Testis (tissue), 3 donors: Measurements from ENCODE around the gene LRRC18. TPM values are rescaled to one million over a fixed set of nuclear protein-coding genes. Genes with fewer than 3 reads are reported as not detected.

Experiments
- DNase-seq: peaks from one replicate; pipeline ENCODE4 v3.0.0-alpha.2; 2019
- H3K27ac ChIP-seq, 2 donors: fragments of 200-600 bp; sonication (generic); one replicate each; pipeline ENCODE4 v1.5.1; 2019
- H3K27me3 ChIP-seq: fragments of 200-600 bp; sonication (generic); one replicate; pipeline ENCODE4 v1.5.1; 2019
- H3K36me3 ChIP-seq: fragments of 200-600 bp; sonication (generic); one replicate; pipeline ENCODE4 v1.5.1; 2017; ENCODE audit warnings: low read depth; ENCODE audit errors: missing control alignments
- H3K4me1 ChIP-seq: fragments of 200-600 bp; sonication (generic); one replicate; pipeline ENCODE4 v1.5.1; 2019
- H3K4me3 ChIP-seq, 2 donors: fragments of 200-600 bp; sonication (generic); one replicate each; pipeline ENCODE4 v1.5.1; 2017 to 2019
- H3K9me3 ChIP-seq: fragments of 200-600 bp; sonication (generic); one replicate; pipeline ENCODE4 v1.5.1; 2017
- CTCF ChIP-seq, 3 experiments: fragments of 450-650 bp in 2 of 3; fragments of 200-600 bp in 1 of 3; sonication (generic) in 1 of 3; IDR thresholded peaks; one replicate each; pipeline ENCODE4 v1.5.1; 2016 to 2019; ENCODE audit warnings: antibody characterized with exemption in 3 of 3, mild to moderate bottlenecking in 2 of 3, moderate library complexity in 1 of 3
- POLR2A ChIP-seq: fragments of 450-650 bp; IDR thresholded peaks from one replicate; pipeline ENCODE4 v1.6.1; 2017; ENCODE audit warnings: antibody characterized with exemption, mild to moderate bottlenecking, moderate library complexity
- WGBS, 2 donors: methylation state at CpG; one replicate each; pipeline ENCODE4 v1.1.5; 2018; 5-methylcytosine and 5-hydroxymethylcytosine counted together
- intact Hi-C: fragments of 100-400 bp; cut with DNase I; formaldehyde crosslinking; loops from one replicate; pipeline ENCODE4 v1.15.1; 2023; ENCODE audit warnings: low total_unique reads
- polyA plus RNA-seq: library from polyadenylated mRNA; stranded (reverse); fragments of 350-450 nt; fragmentation: Illumina TruSeq; extraction: RNeasy Lipid Tissue Mini Kit (QIAGEN cat#74804); gene quantifications from one replicate; pipeline ENCODE4 v1.2.3, GENCODE V29; 2014; ENCODE audit warnings: low read depth, low replicate concordance; ENCODE audit not compliant: insufficient read depth
- total RNA-seq, 2 donors: library from RNA; depleted of rRNA; stranded (reverse); fragments of >200 nt; gene quantifications; one replicate each; pipeline ENCODE4 v1.2.3, GENCODE V29; 2016

LRRC18 gene
- total and polyA plus RNA-seq, 3 donors from 2014 or later: 7.8 to 23.1 (median 12.6) TPM

DNA sequence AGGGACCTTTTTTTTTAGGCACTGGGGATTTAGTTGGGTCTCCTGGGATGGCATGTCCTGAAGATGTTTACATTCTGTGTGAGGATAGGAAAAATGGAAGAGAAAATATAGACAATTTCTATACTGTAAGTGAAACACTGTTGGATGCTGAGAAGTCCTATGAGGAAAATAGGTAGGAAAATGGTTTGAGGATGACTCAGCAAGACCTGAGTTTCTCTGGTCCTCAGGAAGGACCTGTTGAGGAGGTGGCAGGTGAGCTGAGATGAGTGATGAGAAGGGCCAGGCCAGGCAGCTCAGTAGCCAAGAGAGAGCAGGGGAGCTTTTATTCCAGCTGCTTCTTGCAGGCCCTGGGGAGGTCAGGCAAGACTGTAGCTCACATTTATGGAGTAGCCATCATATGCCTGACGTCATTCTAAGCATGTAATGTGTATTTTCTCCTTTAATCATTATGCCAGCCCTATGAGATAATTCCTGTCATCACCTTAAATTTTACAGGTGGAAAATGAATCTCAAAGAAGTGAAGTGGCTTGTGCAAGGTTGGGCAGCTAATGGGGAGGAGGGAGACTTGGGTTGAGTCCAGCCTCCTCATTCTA is 19.1 kb upstream of the LRRC18 start:
- no peak for TF ChIP-seq POLR2A
- Histone ChIP-seq H3K27ac (no peak overlapping the region), H3K4me1 (no peaks in the 10 kb centered on the region), H3K36me3 (no peaks in the 10 kb centered on the region), H3K9me3 (no peaks in the 10 kb centered on the region), H3K27me3 (no peaks in the 10 kb centered on the region), H3K4me3 (no peak overlapping the region)
- 93 to 100% methylated on average over 1 of the region's 1 CpG for WGBS, 2 donors
- intact Hi-C loops: no loop called here
- DNase-seq: no peak

DNA sequence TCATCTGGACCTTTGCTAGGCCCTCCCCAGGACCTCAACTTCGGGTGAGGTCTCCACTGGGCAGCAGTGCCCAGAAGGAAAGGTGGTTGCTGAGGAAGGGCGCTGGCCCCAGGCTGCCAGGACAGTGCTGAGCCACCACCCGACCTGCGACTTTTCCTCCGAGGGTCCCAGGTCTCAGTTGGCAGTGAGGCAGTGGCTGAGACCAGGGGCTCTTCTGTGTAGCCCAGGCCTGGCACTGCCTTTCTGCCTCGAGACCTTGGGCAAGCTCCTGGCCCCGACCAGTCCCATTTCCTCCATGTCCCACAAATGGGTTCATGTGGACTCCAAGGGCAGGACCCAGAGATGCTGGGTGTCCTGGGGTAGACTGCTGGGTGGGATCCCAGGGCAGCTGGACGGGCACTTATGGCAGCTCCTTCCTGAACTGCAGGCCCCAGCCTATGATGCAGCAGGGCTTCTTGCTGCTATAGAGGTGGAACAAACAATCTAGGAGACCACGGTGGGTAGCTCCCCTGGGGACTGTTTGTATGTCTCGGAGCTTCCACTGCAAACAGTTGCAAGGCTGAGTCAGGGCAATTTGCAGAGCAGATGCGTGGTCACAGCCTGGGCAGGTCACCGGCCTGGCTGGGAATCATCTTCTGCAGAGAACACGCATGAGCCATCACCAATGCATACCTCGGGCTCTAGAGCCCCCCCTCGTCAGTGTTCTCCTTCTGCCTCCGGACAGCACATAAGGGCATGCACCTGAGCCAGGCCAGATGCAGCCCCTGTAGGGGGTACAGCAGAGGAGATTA is 17.9 kb upstream of the LRRC18 start:
- Histone ChIP-seq H3K4me3 (no peak overlapping the region), H3K4me1 (no peaks in the 10 kb centered on the region), H3K36me3 (no peaks in the 10 kb centered on the region), H3K9me3 (no peaks in the 10 kb centered on the region), H3K27me3 (no peaks in the 10 kb centered on the region), H3K27ac (no peak overlapping the region)
- WGBS, 2 donors: 74 to 87% methylated on average over 4 to 16 of the region's 16 CpGs
- DNase-seq: no peak
- TF ChIP-seq CTCF (IDR thresholded peaks at IDR 0.05): no peak
- no peak for TF ChIP-seq POLR2A
- intact Hi-C loops: no loop called here

GRCh38 chr10:48951707-48952106 is 12.1 kb upstream of the LRRC18 start:
- 82 to 94% methylated on average over 3 to 7 of the region's 7 CpGs for WGBS, 2 donors

DNA sequence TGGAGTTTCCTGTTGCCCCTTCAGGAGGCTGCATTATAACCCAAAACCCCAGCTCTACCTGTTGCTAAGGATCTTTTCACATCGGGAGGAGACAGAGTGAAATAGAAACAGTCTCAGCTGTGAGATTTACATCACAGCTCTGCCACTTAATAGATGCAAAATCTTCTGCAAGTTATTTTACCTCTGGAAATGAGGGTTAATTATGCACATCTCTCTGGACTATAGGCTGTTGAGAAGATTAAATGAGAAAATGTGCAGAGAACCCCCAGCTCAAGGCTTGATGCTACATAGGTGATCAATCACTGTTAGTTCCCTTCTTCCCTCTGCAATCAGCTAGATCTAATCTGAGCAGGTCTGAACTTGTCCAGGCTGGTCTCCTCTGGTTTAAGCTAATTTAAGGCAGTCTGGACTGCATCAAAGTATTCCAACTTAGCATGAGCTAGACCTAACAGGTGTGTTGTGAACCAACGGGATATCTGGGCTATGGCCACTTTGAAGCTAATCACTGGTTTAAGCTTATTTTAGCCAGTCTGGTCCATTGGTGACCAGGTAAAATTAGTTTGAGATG is 8.9 kb upstream of the LRRC18 start:
- H3K4me3 ChIP-seq: no peak overlapping the region
- no peak overlapping the region for H3K27ac ChIP-seq
- 70 to 77% methylated on average over 2 of the region's 2 CpGs for WGBS, 2 donors
- TF ChIP-seq POLR2A (no peak), CTCF (IDR thresholded peaks at IDR 0.05) (no peak)
- no peaks in the 10 kb centered on the region for H3K27me3 ChIP-seq
- H3K9me3 ChIP-seq: no peaks in the 10 kb centered on the region
- H3K36me3 ChIP-seq: no peaks in the 10 kb centered on the region
- no peak for DNase-seq
- no peaks in the 10 kb centered on the region for H3K4me1 ChIP-seq
- intact Hi-C loops: no loop called here

More at GRCh38 chr10:48951707-48952106, 12.1 kb upstream of the LRRC18 start:
- Histone ChIP-seq H3K27ac (no peak overlapping the region), H3K36me3 (no peaks in the 10 kb centered on the region), H3K4me3 (no peak overlapping the region), H3K27me3 (no peaks in the 10 kb centered on the region), H3K9me3 (no peaks in the 10 kb centered on the region), H3K4me1 (no peaks in the 10 kb centered on the region)
- intact Hi-C loops: no loop called here
- DNase-seq: no peak
- TF ChIP-seq POLR2A (no peak), CTCF (IDR thresholded peaks at IDR 0.05) (no peak)

GRCh38 chr10:48947690-48948469 is 8.2 kb upstream of the LRRC18 start:
- TF ChIP-seq POLR2A: no peak
- no peak for TF ChIP-seq CTCF (IDR thresholded peaks at IDR 0.05)
- H3K27ac ChIP-seq: no peak overlapping the region
- H3K27me3 ChIP-seq: no peaks in the 10 kb centered on the region
- no peaks in the 10 kb centered on the region for H3K36me3 ChIP-seq
- no peak overlapping the region for H3K4me3 ChIP-seq
- H3K9me3 ChIP-seq: no peaks in the 10 kb centered on the region
- intact Hi-C loops: no loop called here
- DNase-seq: no peak
- no peaks in the 10 kb centered on the region for H3K4me1 ChIP-seq
- WGBS, 2 donors: 50 to 60% methylated on average over 10 of the region's 10 CpGs
